ENCODE data around the gene CCDC107. TPM values are rescaled to one million over a fixed set of nuclear protein-coding genes. Genes with fewer than 3 reads are reported as not detected.

CCDC107 gene
- total RNA-seq, 2 experiments from 2014 or later: 34.8 to 36.8 TPM

DNA sequence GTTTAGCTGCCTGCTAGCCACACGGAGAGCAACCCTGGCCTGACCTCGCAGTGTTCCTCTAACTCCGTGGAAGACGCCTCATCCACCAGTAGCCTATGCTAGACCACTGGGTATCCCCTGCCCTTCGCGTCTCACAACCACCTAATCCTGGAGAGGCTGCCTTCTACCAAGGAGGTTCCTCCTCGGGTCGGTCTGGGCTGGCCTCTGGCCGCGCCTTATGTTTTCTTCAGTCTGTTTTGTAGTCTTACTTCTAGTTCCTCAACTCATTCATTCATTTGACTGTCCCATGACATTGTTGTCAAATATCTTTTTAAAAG is 33.2 kb downstream of the CCDC107 start:
- POLR2A ChIA-PET: interaction anchor here (0.9 to 1.2 kb wide), 3 partner anchors 33 to 42 kb away, joined by 3 to 4 read pairs (median 3); no protein-coding TSS in a partner anchor
- DNase-seq: no peak
- Mint-ChIP-seq H3K36me3 (ENCODE audit: low read depth) (peaks cover 5% of the 10 kb centered on the region), H3K4me3 (peak overlapping the region; percentile 77), H3K27me3 (ENCODE audit: low read depth) (no peaks in the 10 kb centered on the region), H3K9me3 (ENCODE audit: insufficient read depth) (no peaks in the 10 kb centered on the region), H3K27ac (peak overlapping the region; percentile 67), H3K4me1 (ENCODE audit: low read depth) (peaks cover 35% of the 10 kb centered on the region)
- peak; percentile 38 for ATAC-seq
- CTCF ChIA-PET: interaction anchor here (0.8 to 4.1 kb wide), 9 partner anchors 10 to 91 kb away, joined by 3 to 11 read pairs (median 6); partner anchors contain the start of genes CCDC107 and RMRP

DNA sequence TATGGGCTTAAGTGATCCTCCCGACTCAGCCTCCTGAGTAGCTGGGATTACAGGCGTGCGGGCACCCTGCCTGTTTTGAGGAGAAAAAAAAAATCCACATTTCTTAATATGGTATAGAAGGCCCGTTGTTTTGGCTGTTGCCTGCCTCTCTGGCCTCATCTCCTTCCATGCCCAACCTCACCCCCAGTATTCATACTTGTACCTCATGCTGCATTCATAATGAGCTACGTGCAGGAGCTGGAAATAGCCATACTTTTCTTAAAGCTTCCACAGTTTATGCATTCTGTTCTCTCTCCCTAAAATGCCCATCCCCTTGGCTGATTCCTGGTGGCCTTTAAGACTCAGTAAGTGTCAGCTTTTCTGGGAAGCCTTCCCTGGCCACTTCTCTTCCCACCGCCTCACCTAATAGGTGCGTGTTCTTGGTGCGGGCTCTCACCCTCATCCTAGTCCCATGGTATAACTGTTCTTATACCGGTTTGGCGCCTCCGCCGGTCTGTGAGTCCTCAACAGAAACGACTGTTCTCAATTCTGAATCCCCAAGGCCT is 33.7 kb downstream of the CCDC107 start:
- H3K27ac Mint-ChIP-seq: no peak overlapping the region
- DNase-seq: no peak

GRCh38 chr9:35695943-35696401 is 37.9 kb downstream of the CCDC107 start:
- peak overlapping the region; percentile 32 for H3K27ac Mint-ChIP-seq
- no peaks in the 10 kb centered on the region for H3K27me3 Mint-ChIP-seq (ENCODE audit: low read depth)
- H3K4me1 Mint-ChIP-seq (ENCODE audit: low read depth): peaks cover 16% of the 10 kb centered on the region
- DNase-seq (no peak), ATAC-seq (no peak)
- ChIA-PET CTCF (interaction anchor here (0.6 to 7.1 kb wide), 39 partner anchors 8 to 593 kb away, joined by 3 to 209 read pairs (median 8); partner anchors contain the start of genes ARHGEF39, CA9, CCDC107 and CD72), POLR2A (interaction anchor here (1.0 to 1.6 kb wide), 6 partner anchors 11 to 92 kb away, joined by 3 to 9 read pairs (median 4); partner anchors contain the start of genes CREB3 and TLN1)
- H3K9me3 Mint-ChIP-seq (ENCODE audit: insufficient read depth): no peaks in the 10 kb centered on the region
- peaks cover 5% of the 10 kb centered on the region for H3K36me3 Mint-ChIP-seq (ENCODE audit: low read depth)
- no peak overlapping the region for H3K4me3 Mint-ChIP-seq

More for the DNA sequence above, 33.7 kb downstream of the CCDC107 start:
- no peak for ATAC-seq
- peaks cover 5% of the 10 kb centered on the region for H3K36me3 Mint-ChIP-seq (ENCODE audit: low read depth)
- POLR2A ChIA-PET: interaction anchor here (0.9 to 1.2 kb wide), 3 partner anchors 8 to 35 kb away, joined by 3 to 4 read pairs (median 3); no protein-coding TSS in a partner anchor
- CTCF ChIA-PET: interaction anchor here (1.1 to 3.0 kb wide), 5 partner anchors 34 to 88 kb away, joined by 5 to 11 read pairs (median 6); partner anchors contain the start of genes CCDC107 and RMRP
- peak overlapping the region; percentile 45 for H3K4me3 Mint-ChIP-seq
- H3K27me3 Mint-ChIP-seq (ENCODE audit: low read depth): no peaks in the 10 kb centered on the region
- H3K9me3 Mint-ChIP-seq (ENCODE audit: insufficient read depth): no peaks in the 10 kb centered on the region
- peaks cover 37% of the 10 kb centered on the region for H3K4me1 Mint-ChIP-seq (ENCODE audit: low read depth)

DNA sequence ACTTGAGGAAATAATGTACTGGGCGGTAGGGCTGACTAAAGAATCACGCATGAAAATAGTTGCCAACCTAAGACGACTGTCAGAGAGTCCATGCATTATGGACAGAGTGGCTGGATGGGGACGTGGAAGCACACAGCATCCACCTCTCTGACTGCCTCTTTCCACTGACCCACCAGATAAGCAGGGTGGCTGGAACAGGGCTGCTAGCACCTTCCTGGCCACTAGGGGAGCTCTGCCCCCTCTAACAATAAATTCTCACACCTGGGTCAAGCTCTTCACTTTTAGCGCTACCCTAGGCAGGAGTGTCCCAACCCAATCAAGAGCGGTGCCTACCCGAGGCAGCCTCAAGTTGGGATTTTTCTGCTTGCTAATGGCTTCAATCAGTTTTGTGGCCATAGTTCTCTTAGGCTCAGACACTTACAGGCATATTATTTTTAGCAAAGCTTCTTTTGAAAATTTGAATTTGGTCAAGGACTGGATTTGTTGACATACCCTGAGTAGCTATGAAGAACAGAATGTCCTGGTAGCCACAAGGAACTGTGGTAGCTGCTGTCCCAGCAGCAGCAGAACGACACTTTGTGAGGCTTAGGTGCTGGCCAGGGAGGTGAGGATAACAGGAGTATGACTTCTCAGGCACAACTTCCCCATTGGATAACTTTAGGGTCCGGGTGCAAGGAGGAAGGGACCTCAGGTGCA is 38.6 kb downstream of the CCDC107 start:
- Mint-ChIP-seq H3K27me3 (ENCODE audit: low read depth) (no peaks in the 10 kb centered on the region), H3K9me3 (ENCODE audit: insufficient read depth) (no peaks in the 10 kb centered on the region), H3K4me3 (no peak overlapping the region), H3K4me1 (ENCODE audit: low read depth) (peaks cover 9% of the 10 kb centered on the region), H3K36me3 (ENCODE audit: low read depth) (peaks cover 5% of the 10 kb centered on the region), H3K27ac (peak overlapping the region; percentile 52)
- POLR2A ChIA-PET: interaction anchor here (1.0 to 1.6 kb wide), 6 partner anchors 12 to 93 kb away, joined by 3 to 9 read pairs (median 4); partner anchors contain the start of genes CREB3 and TLN1
- ATAC-seq (peak; percentile 93), DNase-seq (peak; percentile 70)
- CTCF ChIA-PET: interaction anchor here (0.6 to 7.1 kb wide), 41 partner anchors 9 to 594 kb away, joined by 3 to 209 read pairs (median 7); partner anchors contain the start of genes ARHGEF39, CA9, CCDC107 and CD72

- Mint-ChIP-seq H3K36me3 (ENCODE audit: low read depth) (peaks cover 5% of the 10 kb centered on the region), H3K27me3 (ENCODE audit: low read depth) (no peaks in the 10 kb centered on the region), H3K4me3 (no peak overlapping the region), H3K4me1 (ENCODE audit: low read depth) (peaks cover 6% of the 10 kb centered on the region), H3K9me3 (ENCODE audit: insufficient read depth) (no peaks in the 10 kb centered on the region), H3K27ac (no peak overlapping the region)
- ChIA-PET CTCF (interaction anchor here (0.9 to 7.1 kb wide), 19 partner anchors 9 to 205 kb away, joined by 3 to 209 read pairs (median 23); partner anchors contain the start of genes ARHGEF39, CCDC107, CD72 and CREB3), POLR2A (interaction anchor here (1.6 kb wide), 1 partner anchor 51 kb away, joined by 5 read pairs; no protein-coding TSS in a partner anchor)
- DNase-seq: no peak
- ATAC-seq: no peak
Observed at GRCh38 chr9:35697486-35697885, 39.4 kb downstream of the CCDC107 start.

DNA sequence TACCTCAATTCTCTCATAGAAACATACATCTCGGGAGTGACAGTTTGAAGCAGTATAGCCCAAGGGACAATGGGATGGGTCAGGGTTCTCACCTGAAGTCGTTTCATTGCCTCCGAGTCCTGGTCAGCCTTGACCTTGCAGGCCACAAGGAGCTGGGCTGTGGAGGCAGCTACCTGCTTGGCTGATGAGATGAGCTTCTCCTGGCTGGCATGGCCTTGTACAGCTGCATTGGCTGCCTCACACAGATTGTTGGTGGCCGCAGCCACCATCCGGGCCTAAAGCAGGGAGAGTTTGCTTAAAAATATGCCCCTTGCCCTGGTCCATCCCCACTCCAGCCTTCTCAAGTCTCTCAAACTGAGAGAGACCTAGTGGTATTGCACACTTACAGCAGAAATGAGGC is 40.1 kb downstream of the CCDC107 start:
- no peaks in the 10 kb centered on the region for H3K9me3 Mint-ChIP-seq (ENCODE audit: insufficient read depth)
- H3K27me3 Mint-ChIP-seq (ENCODE audit: low read depth): no peaks in the 10 kb centered on the region

DNA sequence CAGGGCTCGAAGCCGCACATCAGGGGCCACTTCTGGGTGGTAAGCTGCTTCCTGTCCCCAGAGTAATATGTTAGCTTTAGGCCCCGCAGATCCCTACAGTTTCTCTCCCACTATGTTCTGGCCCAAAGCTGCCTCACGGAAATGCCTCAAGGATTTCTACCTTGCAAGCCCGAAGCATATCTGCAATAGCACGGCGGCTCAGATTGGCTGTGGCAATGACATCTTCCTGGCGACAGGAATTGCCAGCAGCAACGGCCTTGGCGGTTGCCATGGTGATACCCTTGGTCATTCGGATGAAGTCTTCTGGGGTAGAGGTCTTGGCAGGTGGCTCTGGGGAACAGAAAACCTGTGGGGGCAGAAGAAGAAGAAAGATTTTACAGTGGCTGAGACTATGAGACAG is 41.9 kb downstream of the CCDC107 start:
- Mint-ChIP-seq H3K36me3 (ENCODE audit: low read depth) (peaks cover 28% of the 10 kb centered on the region), H3K9me3 (ENCODE audit: insufficient read depth) (no peaks in the 10 kb centered on the region), H3K4me1 (ENCODE audit: low read depth) (peaks cover 6% of the 10 kb centered on the region), H3K27me3 (ENCODE audit: low read depth) (no peaks in the 10 kb centered on the region), H3K27ac (no peak overlapping the region), H3K4me3 (no peak overlapping the region)
- ChIA-PET CTCF (interaction anchor here (1.0 kb wide), 1 partner anchor 12 kb away, joined by 3 read pairs; no protein-coding TSS in a partner anchor), POLR2A (interaction anchor here (1.4 kb wide), 1 partner anchor 28 kb away, joined by 3 read pairs; no protein-coding TSS in a partner anchor)
- ATAC-seq: no peak
- DNase-seq: no peak

More for the DNA sequence above, 40.1 kb downstream of the CCDC107 start:
- ChIA-PET CTCF (interaction anchor here (1.0 to 7.1 kb wide), 9 partner anchors 10 to 93 kb away, joined by 3 to 209 read pairs (median 22); partner anchors contain the start of genes ARHGEF39, CCDC107, CREB3 and RMRP), POLR2A (no interaction called here)
- Mint-ChIP-seq H3K27ac (no peak overlapping the region), H3K4me1 (ENCODE audit: low read depth) (peaks cover 6% of the 10 kb centered on the region), H3K4me3 (no peak overlapping the region), H3K36me3 (ENCODE audit: low read depth) (peaks cover 11% of the 10 kb centered on the region)
- ATAC-seq: no peak
- no peak for DNase-seq

GRCh38 chr9:35700942-35701341 is 42.9 kb downstream of the CCDC107 start:
- Mint-ChIP-seq H3K4me1 (ENCODE audit: low read depth) (peaks cover 6% of the 10 kb centered on the region), H3K27me3 (ENCODE audit: low read depth) (no peaks in the 10 kb centered on the region), H3K9me3 (ENCODE audit: insufficient read depth) (no peaks in the 10 kb centered on the region), H3K4me3 (no peak overlapping the region), H3K36me3 (ENCODE audit: low read depth) (peaks cover 30% of the 10 kb centered on the region), H3K27ac (no peak overlapping the region)
- ChIA-PET CTCF (interaction anchor here (1.2 to 1.7 kb wide), 2 partner anchors 10 to 37 kb away, joined by 3 read pairs; no protein-coding TSS in a partner anchor), POLR2A (no interaction called here)
- ATAC-seq (no peak), DNase-seq (no peak)

DNA sequence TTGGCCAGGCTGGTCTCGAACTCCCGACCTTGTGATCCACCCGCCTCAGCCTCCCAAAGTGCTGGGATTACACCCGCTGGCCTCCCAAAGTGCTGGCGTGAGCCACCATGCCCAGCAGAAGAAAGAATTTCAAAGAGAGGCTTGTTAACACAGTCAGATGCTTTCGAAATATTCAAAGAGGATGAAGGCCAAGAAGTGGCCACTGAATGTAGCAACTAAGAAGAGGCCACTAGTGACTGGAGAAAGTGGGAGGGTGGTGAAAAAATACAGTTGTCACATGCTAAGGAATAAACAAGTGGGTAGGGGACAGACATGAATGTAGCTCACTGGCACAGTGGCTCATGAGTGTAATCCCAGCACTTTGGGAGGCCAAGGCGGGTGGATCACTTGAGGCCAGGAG is 44.6 kb downstream of the CCDC107 start:
- ChIA-PET CTCF (no interaction called here), POLR2A (interaction anchor here (0.6 to 1.2 kb wide), 2 partner anchors 8 to 109 kb away, joined by 3 to 4 read pairs; no protein-coding TSS in a partner anchor)
- DNase-seq: no peak
- no peak for ATAC-seq
- no peaks in the 10 kb centered on the region for H3K9me3 Mint-ChIP-seq (ENCODE audit: insufficient read depth)
- no peaks in the 10 kb centered on the region for H3K4me1 Mint-ChIP-seq (ENCODE audit: low read depth)
- no peak overlapping the region for H3K27ac Mint-ChIP-seq
- peaks cover 47% of the 10 kb centered on the region for H3K36me3 Mint-ChIP-seq (ENCODE audit: low read depth)
- H3K27me3 Mint-ChIP-seq (ENCODE audit: low read depth): no peaks in the 10 kb centered on the region
- no peak overlapping the region for H3K4me3 Mint-ChIP-seq

DNA sequence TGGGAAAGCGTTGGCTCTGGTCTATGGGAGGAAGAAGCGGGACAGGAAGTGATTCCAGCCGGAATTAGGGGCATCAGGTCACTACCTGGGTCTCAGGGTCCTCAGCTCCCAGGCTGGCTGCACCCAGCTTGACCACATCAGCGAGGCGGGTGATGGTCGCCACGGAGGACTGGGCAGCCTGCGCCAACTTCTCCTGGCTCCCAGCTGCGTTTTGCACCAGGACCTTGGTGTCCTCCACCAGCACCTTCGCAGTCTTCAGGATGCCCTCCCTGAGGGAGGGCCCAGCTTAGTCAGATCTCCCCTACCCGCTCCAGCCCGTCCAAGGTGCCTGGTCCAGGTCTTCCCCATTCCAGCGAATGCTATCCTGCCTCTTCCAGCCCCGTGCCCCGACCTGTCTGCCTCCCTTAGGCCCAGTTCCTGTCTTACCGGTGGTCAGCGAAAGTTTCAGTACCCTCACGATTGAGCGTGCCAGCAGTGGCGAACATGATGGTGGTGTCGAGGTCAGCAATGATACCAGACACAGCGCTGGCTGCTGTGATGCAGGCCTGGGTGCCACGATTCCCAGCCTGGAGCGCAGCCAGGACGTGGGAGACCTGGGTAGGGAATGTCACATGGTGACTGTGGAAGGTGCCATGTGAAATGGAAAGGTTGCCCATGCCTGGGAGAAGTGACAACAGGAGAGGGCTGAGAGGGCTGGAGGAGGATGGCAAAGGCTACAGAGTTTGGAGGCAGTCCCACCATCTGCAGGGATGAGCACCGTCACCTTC is 46.0 kb downstream of the CCDC107 start:
- no peak overlapping the region for H3K27ac Mint-ChIP-seq
- H3K36me3 Mint-ChIP-seq (ENCODE audit: low read depth): peaks cover 61% of the 10 kb centered on the region
- no peaks in the 10 kb centered on the region for H3K4me1 Mint-ChIP-seq (ENCODE audit: low read depth)
- no peaks in the 10 kb centered on the region for H3K27me3 Mint-ChIP-seq (ENCODE audit: low read depth)
- CTCF ChIA-PET: interaction anchor here (1.2 to 5.2 kb wide), 2 partner anchors 8 to 46 kb away, joined by 3 to 39 read pairs; partner anchors contain the start of gene CCDC107
- H3K4me3 Mint-ChIP-seq: no peak overlapping the region
- no peak for DNase-seq
- POLR2A ChIA-PET: interaction anchor here (0.8 kb wide), 1 partner anchor 800 kb away, joined by 3 read pairs; no protein-coding TSS in a partner anchor
- no peak for ATAC-seq
- no peaks in the 10 kb centered on the region for H3K9me3 Mint-ChIP-seq (ENCODE audit: insufficient read depth)

DNA sequence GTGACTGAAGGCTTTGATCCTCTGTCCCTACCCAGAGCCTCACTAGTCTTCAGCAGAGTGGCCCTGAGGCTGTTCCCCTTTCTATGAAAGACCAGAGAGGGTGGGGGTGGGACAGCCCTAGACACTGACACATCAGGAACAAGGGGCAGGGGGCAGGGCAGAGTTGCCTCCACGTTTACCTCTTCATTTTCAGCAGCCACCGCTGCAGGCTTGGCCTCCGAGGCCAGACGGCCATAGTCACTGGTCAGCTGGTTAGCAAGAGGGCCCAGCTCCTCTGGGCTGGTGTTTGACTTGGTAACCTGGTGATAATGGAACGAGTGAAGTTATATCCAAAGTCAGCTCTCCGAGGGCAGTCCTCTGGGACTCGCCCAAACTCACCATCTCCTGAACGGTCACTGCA is 47.3 kb downstream of the CCDC107 start:
- no peaks in the 10 kb centered on the region for H3K9me3 Mint-ChIP-seq (ENCODE audit: insufficient read depth)
- CTCF ChIA-PET: interaction anchor here (1.5 to 5.2 kb wide), 2 partner anchors 10 to 102 kb away, joined by 4 to 39 read pairs; no protein-coding TSS in a partner anchor
- H3K36me3 Mint-ChIP-seq (ENCODE audit: low read depth): peaks cover 67% of the 10 kb centered on the region

More for the DNA sequence above, 47.3 kb downstream of the CCDC107 start:
- DNase-seq (no peak), ATAC-seq (no peak)
- Mint-ChIP-seq H3K4me3 (no peak overlapping the region), H3K4me1 (ENCODE audit: low read depth) (no peaks in the 10 kb centered on the region), H3K27ac (no peak overlapping the region), H3K27me3 (ENCODE audit: low read depth) (no peaks in the 10 kb centered on the region)
- POLR2A ChIA-PET: interaction anchor here (1.3 kb wide), 1 partner anchor 58 kb away, joined by 3 read pairs; no protein-coding TSS in a partner anchor

All from activated CD8-positive, alpha-beta T cell treated with anti-CD3 and anti-CD28 coated beads, Interleukin-2, amount 10 ng/mL, durations not matched to agents 7 days and 5 days (primary cell).